ENCODE results near the gene CRADD.

CRADD gene

GRCh38 chr12:93793983-93794382, 116.8 kb downstream of the CRADD start:
- Histone ChIP-seq H3K27ac (replicated peaks) (no peak overlapping the region), H3K27me3 (ENCODE audit: insufficient read depth, poor library complexity, severe bottlenecking) (no peaks in the 10 kb centered on the region), H3K4me3 (replicated peaks; ENCODE audit: insufficient read depth, low read length) (no peak overlapping the region)
- TF ChIP-seq SPI1 (IDR thresholded peaks at IDR 0.05; ENCODE audit: borderline replicate concordance, low read depth): no peak
- TF ChIP-seq REST (IDR thresholded peaks at IDR 0.05; ENCODE audit: insufficient replicate concordance, low read depth): no peak
- TF ChIP-seq POLR2AphosphoS5 (IDR thresholded peaks at IDR 0.05; ENCODE audit: low read depth): no peak
- TF ChIP-seq GABPA (IDR thresholded peaks at IDR 0.05; ENCODE audit: low read depth): no peak
- DNase-seq (ENCODE audit: low read depth in 1 of 2, low spot score in 1 of 2): no peak

DNA sequence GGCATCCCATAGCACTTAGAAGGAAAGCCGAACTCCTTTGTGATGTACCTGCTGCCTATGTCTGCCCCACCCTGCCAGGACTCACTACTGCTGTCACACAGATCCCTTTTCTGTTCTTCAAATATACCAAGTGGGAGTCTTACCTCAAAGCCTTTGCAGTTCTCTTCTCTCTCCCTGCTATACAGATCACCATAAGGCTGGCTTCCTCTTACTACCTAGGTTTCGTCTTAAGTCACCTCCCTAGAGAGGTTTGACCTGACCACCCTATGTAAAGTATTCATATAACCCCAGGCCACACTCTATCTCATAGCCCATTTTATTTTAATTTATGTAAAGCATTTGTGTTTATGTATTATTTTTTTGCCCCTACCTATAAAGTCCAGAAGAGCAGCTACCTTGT, 117.6 kb downstream of the CRADD start:
- Histone ChIP-seq H3K4me3 (replicated peaks; ENCODE audit: insufficient read depth, low read length) (no peak overlapping the region), H3K27ac (replicated peaks) (no peak overlapping the region), H3K27me3 (ENCODE audit: insufficient read depth, poor library complexity, severe bottlenecking) (no peaks in the 10 kb centered on the region)
- TF ChIP-seq POLR2AphosphoS5 (IDR thresholded peaks at IDR 0.05; ENCODE audit: low read depth) (no peak), SPI1 (IDR thresholded peaks at IDR 0.05; ENCODE audit: borderline replicate concordance, low read depth) (no peak), GABPA (IDR thresholded peaks at IDR 0.05; ENCODE audit: low read depth) (no peak), REST (IDR thresholded peaks at IDR 0.05; ENCODE audit: insufficient replicate concordance, low read depth) (no peak)
- TF ChIP-seq, protein P1, sequence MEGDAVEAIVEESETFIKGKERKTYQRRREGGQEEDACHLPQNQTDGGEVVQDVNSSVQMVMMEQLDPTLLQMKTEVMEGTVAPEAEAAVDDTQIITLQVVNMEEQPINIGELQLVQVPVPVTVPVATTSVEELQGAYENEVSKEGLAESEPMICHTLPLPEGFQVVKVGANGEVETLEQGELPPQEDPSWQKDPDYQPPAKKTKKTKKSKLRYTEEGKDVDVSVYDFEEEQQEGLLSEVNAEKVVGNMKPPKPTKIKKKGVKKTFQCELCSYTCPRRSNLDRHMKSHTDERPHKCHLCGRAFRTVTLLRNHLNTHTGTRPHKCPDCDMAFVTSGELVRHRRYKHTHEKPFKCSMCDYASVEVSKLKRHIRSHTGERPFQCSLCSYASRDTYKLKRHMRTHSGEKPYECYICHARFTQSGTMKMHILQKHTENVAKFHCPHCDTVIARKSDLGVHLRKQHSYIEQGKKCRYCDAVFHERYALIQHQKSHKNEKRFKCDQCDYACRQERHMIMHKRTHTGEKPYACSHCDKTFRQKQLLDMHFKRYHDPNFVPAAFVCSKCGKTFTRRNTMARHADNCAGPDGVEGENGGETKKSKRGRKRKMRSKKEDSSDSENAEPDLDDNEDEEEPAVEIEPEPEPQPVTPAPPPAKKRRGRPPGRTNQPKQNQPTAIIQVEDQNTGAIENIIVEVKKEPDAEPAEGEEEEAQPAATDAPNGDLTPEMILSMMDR (IDR thresholded peaks at IDR 0.05; ENCODE audit: insufficient read depth, low read length): no peak
- no peak for DNase-seq (ENCODE audit: low read depth in 1 of 2, low spot score in 1 of 2)

- H3K4me3 ChIP-seq (replicated peaks; ENCODE audit: insufficient read depth, low read length): no peak overlapping the region
- no peak for TF ChIP-seq POLR2AphosphoS5 (IDR thresholded peaks at IDR 0.05; ENCODE audit: low read depth)
- no peak for TF ChIP-seq GABPA (IDR thresholded peaks at IDR 0.05; ENCODE audit: low read depth)
- TF ChIP-seq, protein P1 (IDR thresholded peaks at IDR 0.05; ENCODE audit: insufficient read depth, low read length): no peak
- TF ChIP-seq SPI1 (IDR thresholded peaks at IDR 0.05; ENCODE audit: borderline replicate concordance, low read depth): no peak
- no peak for DNase-seq (ENCODE audit: low read depth in 1 of 2, low spot score in 1 of 2)
- H3K27ac ChIP-seq (replicated peaks): no peak overlapping the region
- no peaks in the 10 kb centered on the region for H3K27me3 ChIP-seq (ENCODE audit: insufficient read depth, poor library complexity, severe bottlenecking)
Observed at GRCh38 chr12:93795352-93795751, 118.2 kb downstream of the CRADD start.

- Histone ChIP-seq H3K4me3 (replicated peaks; ENCODE audit: insufficient read depth, low read length) (no peak overlapping the region), H3K27me3 (ENCODE audit: insufficient read depth, poor library complexity, severe bottlenecking) (no peaks in the 10 kb centered on the region), H3K27ac (replicated peaks) (no peak overlapping the region)
- no peak for DNase-seq (ENCODE audit: low read depth in 1 of 2, low spot score in 1 of 2)
- TF ChIP-seq GABPA (IDR thresholded peaks at IDR 0.05; ENCODE audit: low read depth) (no peak), REST (IDR thresholded peaks at IDR 0.05; ENCODE audit: insufficient replicate concordance, low read depth) (no peak), SPI1 (IDR thresholded peaks at IDR 0.05; ENCODE audit: borderline replicate concordance, low read depth) (no peak), POLR2AphosphoS5 (IDR thresholded peaks at IDR 0.05; ENCODE audit: low read depth) (no peak)
- TF ChIP-seq, protein P1 (IDR thresholded peaks at IDR 0.05; ENCODE audit: insufficient read depth, low read length): no peak
Observed at GRCh38 chr12:93796729-93797128, 119.6 kb downstream of the CRADD start.
